SK-N-SH treated with all-trans-retinoic acid at 6 μM for 48 hours (cell line): ENCODE results near the gene NTN5.
"Not testable (repeated sequence)": the region's sequence is repeated elsewhere in the genome, so short reads cannot be mapped to it uniquely, and the experiment has no call there.

ENCODE experiments used
- ATAC-seq: fragments of 200-7000 bp; cut with Tn5 transposase; 3 replicates; pipeline ENCODE4 v1.9.1; 2020; ENCODE audit warnings: mild to moderate bottlenecking, moderate library complexity
- ARNTL ChIP-seq: fragments of 450-650 bp; formaldehyde crosslinking; IDR thresholded peaks from 2 replicates; pipeline ENCODE4 v1.5.0; 2020; ENCODE audit warnings: low read depth, mild to moderate bottlenecking, moderate library complexity, borderline replicate concordance
- BACH2 ChIP-seq: fragments of 250-450 bp; sonication (Bioruptor Pico); IDR thresholded peaks from 2 replicates; pipeline ENCODE4 v1.9.0; 2021; ENCODE audit warnings: mild to moderate bottlenecking, borderline replicate concordance
- CSDC2 ChIP-seq: fragments of 250-450 bp; sonication (Bioruptor Pico); IDR thresholded peaks from 2 replicates; pipeline ENCODE4 v1.5.0; 2020; ENCODE audit warnings: mild to moderate bottlenecking, moderate library complexity
- ESRRG ChIP-seq: fragments of 250-450 bp; sonication (Bioruptor Pico); IDR thresholded peaks from 2 replicates; pipeline ENCODE4 v1.6.1; 2021; ENCODE audit warnings: mild to moderate bottlenecking
- GLIS3 ChIP-seq: fragments of 250-450 bp; sonication (Bioruptor Pico); IDR thresholded peaks from 2 replicates; pipeline ENCODE4 v1.5.0; 2020; ENCODE audit warnings: mild to moderate bottlenecking, moderate library complexity
- ISL1 ChIP-seq: fragments of 250-450 bp; sonication (Bioruptor Pico); IDR thresholded peaks from 2 replicates; pipeline ENCODE4 v2.1.2; 2022; ENCODE audit warnings: mild to moderate bottlenecking, moderate library complexity
- OSR1 ChIP-seq: fragments of 250-450 bp; sonication (Bioruptor Pico); IDR thresholded peaks from 2 replicates; pipeline ENCODE4 v1.8.0; 2022; ENCODE audit warnings: moderate library complexity, mild to moderate bottlenecking, inconsistent platforms
- PPARA ChIP-seq: fragments of 250-450 bp; sonication (Bioruptor Pico); IDR thresholded peaks from 2 replicates; pipeline ENCODE4 v1.5.0; 2020; ENCODE audit warnings: mild to moderate bottlenecking, borderline replicate concordance
- RARB ChIP-seq: fragments of 250-450 bp; sonication (Bioruptor Pico); IDR thresholded peaks from 2 replicates; pipeline ENCODE4 v1.8.0; 2021; ENCODE audit warnings: mild to moderate bottlenecking, moderate library complexity
- SNAI2 ChIP-seq: fragments of 250-450 bp; sonication (Bioruptor Pico); IDR thresholded peaks from 2 replicates; pipeline ENCODE4 v1.5.0; 2020; ENCODE audit warnings: mild to moderate bottlenecking, moderate library complexity
- TCF4 ChIP-seq: fragments of 250-450 bp; sonication (Bioruptor Pico); IDR thresholded peaks from 2 replicates; pipeline ENCODE4 v1.8.0; 2021; ENCODE audit warnings: mild to moderate bottlenecking, moderate library complexity, borderline replicate concordance
- TOX ChIP-seq: fragments of 250-450 bp; sonication (Bioruptor Pico); IDR thresholded peaks from 2 replicates; pipeline ENCODE4 v1.8.0; 2021; ENCODE audit warnings: mild to moderate bottlenecking, moderate library complexity, borderline replicate concordance
- ZC3H10 ChIP-seq: fragments of 250-450 bp; sonication (Bioruptor Pico); IDR thresholded peaks from 2 replicates; pipeline ENCODE4 v1.5.1; 2021; ENCODE audit warnings: mild to moderate bottlenecking, moderate library complexity
- ZFP3 ChIP-seq: fragments of 250-450 bp; sonication (Bioruptor Pico); IDR thresholded peaks from 2 replicates; pipeline ENCODE4 v1.5.0; 2020; ENCODE audit warnings: mild to moderate bottlenecking, moderate library complexity
- ZFP30 ChIP-seq: fragments of 450-650 bp; formaldehyde crosslinking; IDR thresholded peaks from 2 replicates; pipeline ENCODE4 v1.5.0; 2022; ENCODE audit warnings: mild to moderate bottlenecking, moderate library complexity
- ZNF565 ChIP-seq: fragments of 450-650 bp; formaldehyde crosslinking; conservative IDR thresholded peaks from 2 replicates; pipeline ENCODE4 v1.5.0; 2020; ENCODE audit warnings: low read depth, mild to moderate bottlenecking, moderate library complexity
- ZNF70 ChIP-seq: fragments of 450-650 bp; formaldehyde crosslinking; IDR thresholded peaks from 2 replicates; pipeline ENCODE4 v1.5.0; 2020; ENCODE audit warnings: mild to moderate bottlenecking, moderate library complexity
- ZNF8 ChIP-seq: fragments of 450-650 bp; formaldehyde crosslinking; IDR thresholded peaks from 2 replicates; pipeline ENCODE4 v1.5.0; 2020; ENCODE audit warnings: mild to moderate bottlenecking, moderate library complexity
- TF ChIP-seq, protein P1 (sequence below): fragments of 250-450 bp; sonication (Bioruptor Pico); IDR thresholded peaks from 2 replicates; pipeline ENCODE4 v1.8.0; 2020; ENCODE audit warnings: mild to moderate bottlenecking, moderate library complexity, borderline replicate concordance
- TF ChIP-seq, protein P2 (sequence below): fragments of 250-450 bp; sonication (Bioruptor Pico); IDR thresholded peaks from 2 replicates; pipeline ENCODE4 v1.5.1; 2020; ENCODE audit warnings: low read depth, mild to moderate bottlenecking, moderate library complexity
- TF ChIP-seq, protein P3 (sequence below): fragments of 250-450 bp; sonication (Bioruptor Pico); IDR thresholded peaks from 2 replicates; pipeline ENCODE4 v1.8.0; 2021; ENCODE audit warnings: low read depth, mild to moderate bottlenecking, moderate library complexity, borderline replicate concordance
- TF ChIP-seq, protein P4 (sequence below): fragments of 250-450 bp; sonication (Bioruptor Pico); IDR thresholded peaks from 2 replicates; pipeline ENCODE4 v1.5.1; 2021; ENCODE audit warnings: mild to moderate bottlenecking, moderate library complexity

The NTN5 gene

GRCh38 chr19:48632692-48633147, 40.1 kb downstream of the NTN5 start:
- ATAC-seq, result no peak
- TF ChIP-seq ZFP30 (CRISPR knock-in tag) (no peak), ISL1 (no peak), ARNTL (CRISPR knock-in tag) (no peak), ZFP3 (no peak), OSR1 (CRISPR knock-in tag) (no peak), SNAI2 (no peak), GLIS3 (CRISPR knock-in tag) (no peak), ZC3H10 (no peak), TOX (no peak), ZNF70 (no peak), ZNF565 (CRISPR knock-in tag) (no peak), CSDC2 (CRISPR knock-in tag) (no peak), BACH2 (CRISPR knock-in tag) (no peak), ZNF8 (CRISPR knock-in tag) (no peak), ESRRG (CRISPR knock-in tag) (no peak)
- TF ChIP-seq, protein P1, sequence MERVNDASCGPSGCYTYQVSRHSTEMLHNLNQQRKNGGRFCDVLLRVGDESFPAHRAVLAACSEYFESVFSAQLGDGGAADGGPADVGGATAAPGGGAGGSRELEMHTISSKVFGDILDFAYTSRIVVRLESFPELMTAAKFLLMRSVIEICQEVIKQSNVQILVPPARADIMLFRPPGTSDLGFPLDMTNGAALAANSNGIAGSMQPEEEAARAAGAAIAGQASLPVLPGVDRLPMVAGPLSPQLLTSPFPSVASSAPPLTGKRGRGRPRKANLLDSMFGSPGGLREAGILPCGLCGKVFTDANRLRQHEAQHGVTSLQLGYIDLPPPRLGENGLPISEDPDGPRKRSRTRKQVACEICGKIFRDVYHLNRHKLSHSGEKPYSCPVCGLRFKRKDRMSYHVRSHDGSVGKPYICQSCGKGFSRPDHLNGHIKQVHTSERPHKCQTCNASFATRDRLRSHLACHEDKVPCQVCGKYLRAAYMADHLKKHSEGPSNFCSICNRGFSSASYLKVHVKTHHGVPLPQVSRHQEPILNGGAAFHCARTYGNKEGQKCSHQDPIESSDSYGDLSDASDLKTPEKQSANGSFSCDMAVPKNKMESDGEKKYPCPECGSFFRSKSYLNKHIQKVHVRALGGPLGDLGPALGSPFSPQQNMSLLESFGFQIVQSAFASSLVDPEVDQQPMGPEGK, result no peak
- TF ChIP-seq, protein P2, sequence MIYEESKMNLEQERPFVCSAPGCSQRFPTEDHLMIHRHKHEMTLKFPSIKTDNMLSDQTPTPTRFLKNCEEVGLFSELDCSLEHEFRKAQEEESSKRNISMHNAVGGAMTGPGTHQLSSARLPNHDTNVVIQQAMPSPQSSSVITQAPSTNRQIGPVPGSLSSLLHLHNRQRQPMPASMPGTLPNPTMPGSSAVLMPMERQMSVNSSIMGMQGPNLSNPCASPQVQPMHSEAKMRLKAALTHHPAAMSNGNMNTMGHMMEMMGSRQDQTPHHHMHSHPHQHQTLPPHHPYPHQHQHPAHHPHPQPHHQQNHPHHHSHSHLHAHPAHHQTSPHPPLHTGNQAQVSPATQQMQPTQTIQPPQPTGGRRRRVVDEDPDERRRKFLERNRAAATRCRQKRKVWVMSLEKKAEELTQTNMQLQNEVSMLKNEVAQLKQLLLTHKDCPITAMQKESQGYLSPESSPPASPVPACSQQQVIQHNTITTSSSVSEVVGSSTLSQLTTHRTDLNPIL (CRISPR knock-in tag), result no peak
- TF ChIP-seq, protein P3, sequence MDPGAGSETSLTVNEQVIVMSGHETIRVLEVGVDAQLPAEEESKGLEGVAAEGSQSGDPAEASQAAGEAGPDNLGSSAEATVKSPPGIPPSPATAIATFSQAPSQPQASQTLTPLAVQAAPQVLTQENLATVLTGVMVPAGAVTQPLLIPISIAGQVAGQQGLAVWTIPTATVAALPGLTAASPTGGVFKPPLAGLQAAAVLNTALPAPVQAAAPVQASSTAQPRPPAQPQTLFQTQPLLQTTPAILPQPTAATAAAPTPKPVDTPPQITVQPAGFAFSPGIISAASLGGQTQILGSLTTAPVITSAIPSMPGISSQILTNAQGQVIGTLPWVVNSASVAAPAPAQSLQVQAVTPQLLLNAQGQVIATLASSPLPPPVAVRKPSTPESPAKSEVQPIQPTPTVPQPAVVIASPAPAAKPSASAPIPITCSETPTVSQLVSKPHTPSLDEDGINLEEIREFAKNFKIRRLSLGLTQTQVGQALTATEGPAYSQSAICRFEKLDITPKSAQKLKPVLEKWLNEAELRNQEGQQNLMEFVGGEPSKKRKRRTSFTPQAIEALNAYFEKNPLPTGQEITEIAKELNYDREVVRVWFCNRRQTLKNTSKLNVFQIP (CRISPR knock-in tag), result no peak

GRCh38 chr19:48632286-48632685, 40.5 kb downstream of the NTN5 start:
- not testable (repeated sequence) for ATAC-seq

- TF ChIP-seq TOX (no peak), ZC3H10 (no peak), ZNF565 (CRISPR knock-in tag) (no peak), ARNTL (CRISPR knock-in tag) (no peak), ZFP3 (no peak), ZFP30 (CRISPR knock-in tag) (no peak), PPARA (CRISPR knock-in tag) (no peak), ZNF70 (no peak), TCF4 (CRISPR knock-in tag) (no peak), BACH2 (CRISPR knock-in tag) (no peak), ESRRG (CRISPR knock-in tag) (no peak), ISL1 (no peak), CSDC2 (CRISPR knock-in tag) (no peak), RARB (no peak), SNAI2 (no peak), ZNF8 (CRISPR knock-in tag) (no peak)
- TF ChIP-seq, protein P3 (CRISPR knock-in tag), result no peak
- TF ChIP-seq, protein P2 (CRISPR knock-in tag), result no peak
- TF ChIP-seq, protein P4, sequence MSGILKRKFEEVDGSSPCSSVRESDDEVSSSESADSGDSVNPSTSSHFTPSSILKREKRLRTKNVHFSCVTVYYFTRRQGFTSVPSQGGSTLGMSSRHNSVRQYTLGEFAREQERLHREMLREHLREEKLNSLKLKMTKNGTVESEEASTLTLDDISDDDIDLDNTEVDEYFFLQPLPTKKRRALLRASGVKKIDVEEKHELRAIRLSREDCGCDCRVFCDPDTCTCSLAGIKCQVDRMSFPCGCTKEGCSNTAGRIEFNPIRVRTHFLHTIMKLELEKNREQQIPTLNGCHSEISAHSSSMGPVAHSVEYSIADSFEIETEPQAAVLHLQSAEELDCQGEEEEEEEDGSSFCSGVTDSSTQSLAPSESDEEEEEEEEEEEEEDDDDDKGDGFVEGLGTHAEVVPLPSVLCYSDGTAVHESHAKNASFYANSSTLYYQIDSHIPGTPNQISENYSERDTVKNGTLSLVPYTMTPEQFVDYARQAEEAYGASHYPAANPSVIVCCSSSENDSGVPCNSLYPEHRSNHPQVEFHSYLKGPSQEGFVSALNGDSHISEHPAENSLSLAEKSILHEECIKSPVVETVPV (CRISPR knock-in tag), result no peak
- TF ChIP-seq, protein P1, result no peak
- ATAC-seq, result no peak
Observed at GRCh38 chr19:48631225-48631624, 41.6 kb downstream of the NTN5 start.
